WI38 (cell line): ENCODE measurements around the gene TNFRSF25.
"Not testable (repeated sequence)": the region's sequence is repeated elsewhere in the genome, so short reads cannot be mapped to it uniquely, and the experiment has no call there.

Experiments used
- H3K4me3 ChIP-seq: 2 replicates; pipeline ENCODE4 v1.5.1; 2011; ENCODE audit warnings: low read depth, mild to moderate bottlenecking, control low read depth, low read length
- TF ChIP-seq, protein P1 (sequence below): IDR thresholded peaks from 2 replicates; pipeline ENCODE4 v1.5.1; 2012; ENCODE audit warnings: low read depth, mild to moderate bottlenecking, control low read depth, low read length

The TNFRSF25 gene

DNA sequence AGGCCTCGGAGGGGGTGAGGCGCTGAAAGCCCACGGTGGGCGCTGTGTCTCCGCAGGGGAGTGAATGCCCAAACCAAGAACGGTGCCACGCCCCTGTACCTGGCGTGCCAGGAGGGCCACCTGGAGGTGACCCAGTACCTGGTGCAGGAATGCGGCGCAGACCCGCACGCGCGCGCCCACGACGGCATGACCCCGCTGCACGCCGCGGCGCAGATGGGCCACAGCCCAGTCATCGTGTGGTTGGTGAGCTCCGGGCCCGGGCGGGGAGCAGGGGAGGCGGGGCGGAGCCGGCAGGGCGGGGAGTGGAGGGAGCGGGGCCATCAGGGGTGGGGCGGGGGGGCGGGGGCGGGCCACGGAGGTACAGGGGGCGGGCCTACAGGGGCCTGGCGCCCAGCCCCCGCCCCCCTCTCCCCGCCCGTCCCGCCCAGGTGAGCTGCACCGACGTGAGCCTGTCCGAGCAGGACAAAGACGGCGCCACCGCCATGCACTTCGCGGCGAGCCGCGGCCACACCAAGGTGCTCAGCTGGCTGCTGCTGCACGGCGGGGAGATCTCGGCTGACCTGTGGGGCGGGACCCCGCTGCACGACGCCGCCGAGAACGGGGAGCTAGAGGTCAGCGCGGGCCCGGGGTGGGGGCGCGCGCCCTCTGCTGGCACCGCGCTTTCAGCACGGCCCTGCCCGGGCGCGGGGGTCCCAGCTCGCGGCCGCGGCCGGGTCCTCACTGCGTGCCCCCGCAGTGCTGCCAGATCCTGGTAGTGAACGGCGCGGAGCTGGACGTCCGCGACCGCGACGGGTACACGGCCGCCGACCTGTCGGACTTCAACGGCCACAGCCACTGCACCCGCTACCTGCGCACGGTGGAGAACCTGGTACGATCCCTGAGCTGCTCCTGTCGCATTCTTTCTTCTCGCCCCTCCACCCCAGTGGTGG lies 25.5 kb downstream of the TNFRSF25 start:
- TF ChIP-seq, protein P1, sequence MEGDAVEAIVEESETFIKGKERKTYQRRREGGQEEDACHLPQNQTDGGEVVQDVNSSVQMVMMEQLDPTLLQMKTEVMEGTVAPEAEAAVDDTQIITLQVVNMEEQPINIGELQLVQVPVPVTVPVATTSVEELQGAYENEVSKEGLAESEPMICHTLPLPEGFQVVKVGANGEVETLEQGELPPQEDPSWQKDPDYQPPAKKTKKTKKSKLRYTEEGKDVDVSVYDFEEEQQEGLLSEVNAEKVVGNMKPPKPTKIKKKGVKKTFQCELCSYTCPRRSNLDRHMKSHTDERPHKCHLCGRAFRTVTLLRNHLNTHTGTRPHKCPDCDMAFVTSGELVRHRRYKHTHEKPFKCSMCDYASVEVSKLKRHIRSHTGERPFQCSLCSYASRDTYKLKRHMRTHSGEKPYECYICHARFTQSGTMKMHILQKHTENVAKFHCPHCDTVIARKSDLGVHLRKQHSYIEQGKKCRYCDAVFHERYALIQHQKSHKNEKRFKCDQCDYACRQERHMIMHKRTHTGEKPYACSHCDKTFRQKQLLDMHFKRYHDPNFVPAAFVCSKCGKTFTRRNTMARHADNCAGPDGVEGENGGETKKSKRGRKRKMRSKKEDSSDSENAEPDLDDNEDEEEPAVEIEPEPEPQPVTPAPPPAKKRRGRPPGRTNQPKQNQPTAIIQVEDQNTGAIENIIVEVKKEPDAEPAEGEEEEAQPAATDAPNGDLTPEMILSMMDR: no peak
- no peak overlapping the region for H3K4me3 ChIP-seq

DNA sequence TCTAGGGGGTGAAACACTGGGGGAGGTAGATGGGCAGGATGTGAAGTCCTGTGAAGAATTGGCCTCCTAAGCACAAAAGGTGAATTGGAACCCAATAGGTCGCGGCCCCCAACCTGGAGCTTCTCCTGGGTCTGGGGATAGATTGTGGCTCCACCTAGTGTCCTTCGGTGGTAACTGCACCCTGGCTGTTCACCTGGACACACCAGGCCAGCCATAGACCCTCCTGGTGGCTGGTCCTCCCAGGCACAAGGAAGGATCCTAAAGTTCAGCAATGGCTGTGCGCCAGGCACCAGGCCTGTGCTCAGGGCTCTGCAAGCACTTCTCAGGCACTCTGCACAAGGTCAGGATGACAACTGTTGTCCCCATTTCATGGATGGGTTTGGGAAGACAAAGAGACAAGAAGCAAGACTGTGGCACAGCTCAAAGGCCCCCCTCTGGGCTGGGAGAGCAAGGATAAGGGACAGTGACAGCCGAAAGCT lies 27.9 kb downstream of the TNFRSF25 start:
- H3K4me3 ChIP-seq: no peak overlapping the region
- TF ChIP-seq, protein P1: peak; percentile 94

DNA sequence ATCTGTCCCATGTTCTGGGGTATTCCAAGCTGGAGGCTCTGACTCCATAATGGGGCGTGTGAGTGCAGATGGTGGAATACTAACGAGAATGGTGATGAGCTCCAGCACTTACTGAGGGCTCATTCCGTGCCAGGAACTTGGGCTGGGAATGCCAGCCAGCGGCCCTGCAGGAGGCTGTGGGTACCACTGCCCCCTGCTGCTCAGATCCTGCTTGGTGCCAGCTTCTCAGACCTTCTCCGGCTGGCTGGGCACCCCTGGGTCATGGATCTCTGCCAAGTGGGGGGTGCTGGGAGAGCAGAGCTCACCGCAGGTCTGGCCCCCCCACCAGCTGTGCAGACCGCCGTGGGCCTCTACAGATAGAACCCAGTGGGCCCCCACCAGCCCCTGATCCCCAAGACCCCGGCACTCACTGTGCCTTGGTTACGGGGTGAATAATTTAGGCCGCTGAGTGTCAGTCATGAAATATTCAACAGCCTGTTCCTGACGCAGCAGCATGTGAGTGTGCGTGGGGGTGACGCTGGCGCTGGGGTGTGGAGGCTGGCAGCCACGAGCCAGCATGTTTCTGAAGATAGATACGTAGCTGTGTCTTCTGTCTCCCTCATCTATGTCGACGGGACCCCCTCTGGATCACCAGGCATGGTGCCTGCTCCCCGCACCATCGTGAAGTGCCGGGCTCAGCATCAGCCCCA lies 28.8 kb downstream of the TNFRSF25 start:
- H3K4me3 ChIP-seq: not testable (repeated sequence)

DNA sequence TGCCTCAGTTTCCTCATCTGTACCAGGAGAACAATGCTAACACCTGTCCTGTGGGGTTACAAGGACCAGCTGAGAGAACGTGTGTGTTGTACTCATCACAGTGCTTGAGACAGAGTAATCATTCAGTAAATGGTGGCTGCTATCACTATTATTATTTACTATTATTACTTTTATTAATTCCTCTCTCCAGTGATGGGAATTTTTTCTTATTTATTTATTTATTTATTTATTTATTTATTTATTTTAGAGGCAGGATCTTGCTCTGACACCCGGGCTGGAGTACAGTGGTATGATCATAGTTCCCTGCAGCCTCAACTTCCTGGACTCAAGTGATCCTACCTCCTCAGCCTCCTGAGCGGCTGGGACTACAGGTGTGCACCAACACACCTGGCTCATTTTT lies 29.7 kb downstream of the TNFRSF25 start:
- H3K4me3 ChIP-seq: not testable (repeated sequence)

DNA sequence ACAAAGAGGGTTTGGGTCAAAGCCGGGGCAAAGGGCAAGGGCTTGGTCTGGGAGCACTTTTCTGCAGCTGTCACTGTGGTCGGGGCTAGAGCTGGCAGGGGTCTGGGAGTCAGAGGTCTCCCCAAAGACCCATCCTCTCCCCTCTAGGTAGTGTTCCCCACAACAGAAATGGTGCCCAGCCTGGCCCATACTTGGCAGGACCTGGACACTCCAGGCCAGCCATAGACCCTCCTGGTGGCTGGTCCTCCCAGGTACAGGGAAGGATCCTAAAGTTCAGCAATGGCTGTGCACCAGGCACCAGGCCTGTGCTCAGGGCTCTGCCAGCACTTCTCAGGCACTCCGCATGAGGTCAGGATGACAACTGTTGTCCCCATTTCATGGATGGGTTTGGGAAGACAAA lies 30.4 kb downstream of the TNFRSF25 start:
- no peak overlapping the region for H3K4me3 ChIP-seq
- TF ChIP-seq, protein P1: no peak

DNA sequence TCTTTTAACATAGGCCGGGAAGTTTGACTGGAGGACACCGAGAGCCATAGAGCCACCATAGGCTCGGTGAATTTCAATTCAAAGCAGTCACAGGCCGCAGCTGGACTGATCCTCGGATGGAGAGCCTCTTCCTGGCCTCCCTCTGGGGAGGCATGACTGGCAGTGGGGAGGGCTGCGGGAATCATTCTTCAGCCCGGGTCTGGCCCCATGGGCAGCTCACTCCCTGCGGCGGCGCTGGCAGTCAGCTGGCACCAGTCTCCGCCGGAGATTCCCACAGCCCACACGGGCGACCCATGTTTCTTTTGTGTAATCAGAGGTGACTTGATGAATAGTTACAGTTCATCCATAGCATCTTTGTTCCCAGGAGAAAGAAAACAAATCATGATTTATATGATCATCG lies 30.8 kb downstream of the TNFRSF25 start:
- TF ChIP-seq, protein P1: no peak
- H3K4me3 ChIP-seq: no peak overlapping the region

DNA sequence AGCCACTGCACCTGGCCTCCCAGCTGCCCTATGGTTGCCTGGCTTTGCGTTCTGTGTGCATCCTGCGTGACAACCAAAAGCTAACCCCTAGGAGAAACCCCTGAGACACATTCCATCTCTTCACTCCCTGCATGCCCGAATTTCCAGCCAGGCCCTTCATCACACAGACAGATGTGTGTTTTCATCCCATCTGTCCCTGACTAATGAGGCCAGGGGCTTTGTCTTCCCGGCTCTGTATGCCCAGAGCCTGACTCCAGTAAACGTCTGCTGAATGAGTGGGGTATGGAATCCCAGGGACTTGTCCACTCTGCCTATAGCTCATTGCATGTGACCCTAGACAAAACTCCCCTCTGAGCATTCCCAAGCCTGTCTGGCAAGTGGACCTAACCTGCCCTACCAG lies 31.8 kb downstream of the TNFRSF25 start:
- no peak overlapping the region for H3K4me3 ChIP-seq
- TF ChIP-seq, protein P1: no peak

DNA sequence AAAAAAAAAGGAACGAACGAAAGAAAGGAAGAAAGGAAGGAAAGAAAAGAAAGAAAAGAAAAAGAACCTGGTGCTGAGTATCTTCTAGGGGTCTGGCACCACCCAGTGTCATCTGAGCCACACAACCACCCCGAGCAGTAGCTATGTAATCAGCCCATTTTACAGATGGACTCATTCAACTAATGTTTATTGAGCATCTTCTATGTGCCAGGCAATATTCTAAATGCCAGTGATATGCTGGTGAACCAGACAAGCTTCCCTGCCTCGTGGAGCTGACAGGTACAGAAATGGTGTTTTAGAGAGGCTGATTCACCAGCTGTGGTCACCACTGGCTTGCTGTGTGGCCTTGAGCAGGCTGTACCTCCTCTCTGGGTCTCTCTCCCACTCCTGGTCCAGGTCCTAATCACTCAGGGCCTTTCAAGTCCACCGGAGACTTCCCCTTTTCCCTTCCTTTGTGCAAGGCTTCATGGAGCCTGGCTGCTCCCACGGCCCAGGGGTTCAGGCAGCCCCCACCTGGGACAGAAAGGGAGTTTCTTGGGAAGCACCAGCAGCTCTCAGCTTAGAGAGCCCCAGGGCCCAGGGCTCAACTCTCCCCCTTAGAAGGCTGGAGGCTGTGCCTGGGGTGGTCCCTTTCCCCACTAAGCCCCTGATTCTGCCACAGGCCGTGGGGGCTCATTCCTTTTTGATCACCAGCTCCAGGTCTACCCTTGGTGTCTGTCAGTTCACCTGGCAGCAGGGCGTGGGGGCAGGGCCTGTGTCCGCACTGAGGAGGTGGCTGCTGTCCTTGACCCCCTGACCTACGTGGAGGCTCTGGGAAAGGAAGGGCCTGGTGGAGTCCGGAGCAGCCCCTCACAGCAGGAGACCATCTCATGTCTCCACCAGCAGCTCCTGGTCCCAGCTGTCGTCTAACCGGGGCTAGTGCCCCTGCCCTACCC lies 34.1 kb downstream of the TNFRSF25 start:
- H3K4me3 ChIP-seq: not testable (repeated sequence)

DNA sequence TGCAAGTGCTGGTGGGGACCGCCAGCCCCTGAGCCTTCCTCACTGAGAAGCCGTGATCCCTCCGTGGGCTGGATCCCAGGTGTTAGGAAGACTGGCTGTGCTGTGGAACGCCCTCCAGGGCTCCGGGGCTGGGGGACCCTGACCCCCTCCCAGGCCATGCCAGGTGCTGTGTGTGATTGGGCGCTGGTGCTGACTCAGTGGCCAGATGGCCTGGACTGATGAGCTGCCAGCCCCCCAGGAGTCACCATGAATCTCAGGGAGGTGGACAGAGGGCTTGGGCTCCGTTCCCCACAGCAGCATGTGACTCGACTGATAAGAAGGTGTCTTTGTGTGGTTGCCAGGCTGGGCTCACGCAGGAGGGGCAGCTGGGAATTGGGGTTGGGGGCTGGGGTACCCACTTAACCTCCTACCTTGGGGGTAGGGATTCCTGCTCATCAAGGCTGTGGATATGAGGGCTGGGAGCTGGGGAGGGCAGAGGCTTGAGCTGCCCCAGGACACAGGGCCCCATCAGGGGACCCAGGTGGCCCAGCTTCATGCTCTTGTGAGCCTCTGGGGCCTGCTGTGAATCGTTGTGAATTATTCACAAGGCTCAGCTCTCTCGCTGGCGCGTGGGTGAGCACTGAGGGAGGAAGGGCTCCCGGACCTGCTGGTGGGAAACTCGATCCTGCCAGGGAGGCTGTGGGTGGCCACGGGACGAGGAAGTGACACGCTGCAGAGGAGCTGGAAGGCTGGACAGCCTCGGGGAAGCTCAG lies 36.1 kb downstream of the TNFRSF25 start:
- H3K4me3 ChIP-seq: not testable (repeated sequence)

DNA sequence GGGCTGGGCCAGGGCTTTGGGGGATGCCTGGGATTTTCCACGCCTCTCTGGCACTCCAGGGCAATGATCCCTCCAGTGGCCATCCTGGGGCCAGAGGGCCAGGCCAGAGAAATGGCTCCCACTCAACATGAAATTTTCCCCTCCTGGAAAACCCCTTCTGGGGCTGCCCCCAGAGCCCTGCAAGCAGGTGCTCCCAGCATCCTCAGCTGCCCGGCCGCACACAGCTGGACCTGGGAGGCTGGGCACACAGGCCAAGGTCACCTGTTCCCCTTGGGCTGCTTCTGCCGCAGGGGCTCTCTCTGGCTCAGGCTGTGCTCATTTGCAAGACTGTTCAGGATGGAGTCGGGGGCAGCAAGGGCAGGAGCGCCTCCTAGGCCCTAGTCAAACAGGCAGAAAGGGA lies 37.5 kb downstream of the TNFRSF25 start:
- H3K4me3 ChIP-seq: not testable (repeated sequence)
